HepG2 (cell line): ENCODE data around the gene MBTPS1. TPM values are rescaled to one million over a fixed set of nuclear protein-coding genes. Genes with fewer than 3 reads are reported as not detected.

ENCODE experiments used
- ATAC-seq: fragments of 200-7000 bp; cut with Tn5 transposase; 3 replicates; pipeline ENCODE4 v1.9.1; 2020; ENCODE audit warnings: mild to moderate bottlenecking, moderate library complexity
- BruUV-seq: library from RNA; stranded (reverse); fragments of 400-500 nt; replicated peaks from 2 replicates; lab custom pipeline; 2021; lab: Mats Ljungman, UMichigan
- CTCF ChIA-PET: fragments of 300-600 bp; formaldehyde crosslinking; extraction: SDS; loops from one replicate; lab custom pipeline; 2021; ENCODE audit warnings: low total read pairs, inconsistent platforms, low intra/inter-chr PET ratio; lab: Yijun Ruan, JAX
- POLR2A ChIA-PET: fragments of 350-600 bp; sonication (Branson Sonifier 250); formaldehyde crosslinking; loops from one replicate; lab custom pipeline; 2020; ENCODE audit warnings: antibody characterized with exemption, inconsistent platforms; lab: Yijun Ruan, JAX
- DNase-seq: peaks from one replicate; pipeline ENCODE4 v3.0.0-alpha.2; 2015; ENCODE audit warnings: low spot score
- FAIRE-seq: peaks from 3 replicates; lab custom pipeline; 2011; peaks lifted over from hg19 to GRCh38; lab: Jason Lieb, UNC
- H2AFZ ChIP-seq: one replicate; pipeline ENCODE4 v1.6.1; 2011; ENCODE audit warnings: low read length, inconsistent platforms
- H3K27ac ChIP-seq: fragments of 300-600 bp; 3 replicates; pipeline ENCODE4 v1.8.0; 2011; ENCODE audit warnings: mixed run types, mild to moderate bottlenecking, mixed read lengths, low read length, inconsistent platforms; ENCODE audit not compliant: insufficient read depth; ENCODE audit errors: extremely low read length
- H3K27me3 ChIP-seq, 2 experiments: fragments of 200-600 bp in 1 of 2; 2 replicates in 1 of 2; 3 replicates in 1 of 2; pipeline versions ENCODE4 v1.6.0 to v1.8.0; 2011; ENCODE audit warnings: low read length in 2 of 2, mild to moderate bottlenecking in 2 of 2, moderate library complexity in 2 of 2, inconsistent platforms in 1 of 2; ENCODE audit not compliant: insufficient read depth in 2 of 2, control insufficient read depth in 1 of 2
- H3K36me3 ChIP-seq, 2 experiments: fragments of 200-600 bp in 1 of 2; replicated peaks in 1 of 2; 2 replicates in 1 of 2; 3 replicates in 1 of 2; pipeline versions ENCODE4 v1.5.1 to v1.8.0; 2011; ENCODE audit warnings: low read length in 2 of 2, inconsistent platforms in 1 of 2; ENCODE audit not compliant: insufficient read depth in 2 of 2, control insufficient read depth in 1 of 2
- H3K4me1 ChIP-seq: 2 replicates; pipeline ENCODE4 v1.5.1; 2012; ENCODE audit warnings: low read length, inconsistent platforms; ENCODE audit not compliant: insufficient read depth
- H3K4me2 ChIP-seq: 2 replicates; pipeline ENCODE4 v1.6.0; 2011; ENCODE audit warnings: low read depth, low read length, inconsistent platforms
- H3K4me3 ChIP-seq, 3 experiments: fragments of 200-600 bp in 1 of 3; sonication (generic), shearing (Covaris generic) in 1 of 3; replicated peaks in 1 of 3; 2 replicates each; pipeline ENCODE4 v1.5.1; 2011 to 2016; ENCODE audit warnings: low read length in 3 of 3, inconsistent platforms in 2 of 3, low read depth in 2 of 3, mild to moderate bottlenecking in 2 of 3, control low read depth in 1 of 3, mixed read lengths in 1 of 3; ENCODE audit not compliant: insufficient read depth in 1 of 3
- H3K79me2 ChIP-seq: one replicate; pipeline ENCODE4 v1.6.1; 2011; ENCODE audit warnings: low read length, inconsistent platforms; ENCODE audit not compliant: insufficient read depth
- H3K9ac ChIP-seq: 2 replicates; pipeline ENCODE4 v1.6.0; 2011; ENCODE audit warnings: mild to moderate bottlenecking, low read depth, low read length, inconsistent platforms; ENCODE audit not compliant: insufficient read depth
- H3K9me3 ChIP-seq: 2 replicates; pipeline ENCODE4 v1.5.1; 2012; ENCODE audit warnings: mild to moderate bottlenecking, low read length
- H4K20me1 ChIP-seq: 2 replicates; pipeline ENCODE4 v1.6.0; 2011; ENCODE audit warnings: inconsistent platforms, mild to moderate bottlenecking, low read length, moderate library complexity; ENCODE audit not compliant: insufficient read depth
- RBM22 ChIP-seq: fragments of 200-400 bp; formaldehyde crosslinking; optimal IDR thresholded peaks from 2 replicates; pipeline ENCODE3; 2017; ENCODE audit warnings: mild to moderate bottlenecking, low read length, moderate library complexity
- WGBS: methylation state at CpG from one replicate; pipeline ENCODE4 v1.1.6; 2017; ENCODE audit warnings: low lambda C conversion rate; 5-methylcytosine and 5-hydroxymethylcytosine counted together
- in situ Hi-C: cut with HindIII; loops from 2 replicates; pipeline ENCODE4 v1.10.0; 2017; ENCODE audit warnings: low pct_unique_long_range_greater_than_20kb; ENCODE audit not compliant: extremely low pct_ligation_motif_present
- intact Hi-C: fragments of 100-400 bp; cut with micrococcal nuclease; formaldehyde crosslinking; loops from one replicate; pipeline ENCODE4 v1.10.0; 2022; ENCODE audit not compliant: unreplicated experiment
- polyA plus RNA-seq, 8 experiments: library from polyadenylated mRNA; depleted of rRNA in 3 of 8; stranded (reverse) in 7 of 8; unstranded in 1 of 8; fragments of >200 nt; fragmentation: Illumina TruSeq in 4 of 8; extraction: Trizol in 4 of 8; gene quantifications; 2 replicates each; pipeline versions ENCODE4 v1.2.1 to v1.2.3, GENCODE V29; 2011 to 2016; ENCODE audit warnings: low read depth in 4 of 8, missing spikeins in 1 of 8, mixed read lengths in 1 of 8; ENCODE audit not compliant: insufficient read depth in 1 of 8
- total RNA-seq, 5 experiments: library from RNA; depleted of rRNA; stranded (reverse); fragments of >200 nt; fragmentation: Illumina TruSeq; extraction: Trizol; gene quantifications; 2 replicates each; pipeline ENCODE4 v1.2.3, GENCODE V29; 2016; ENCODE audit warnings: low read depth in 1 of 5
- TF ChIP-seq, protein P1 (sequence below), 2 experiments: sonication (generic) in 1 of 2; formaldehyde crosslinking in 1 of 2; IDR thresholded peaks; 2 replicates each; pipeline versions ENCODE4 v1.6.1 to v1.9.0; 2014 to 2022; ENCODE audit warnings: antibody characterized with exemption in 1 of 2, borderline replicate concordance in 1 of 2, inconsistent platforms in 1 of 2, low read depth in 1 of 2, missing genetic modification reagents in 1 of 2

The MBTPS1 gene
- total and polyA plus RNA-seq, 2 of the 13 experiments (the other 11 are each of a cell fraction or from before 2014, with no cell fraction given), result 56.7 to 91.3 TPM

DNA sequence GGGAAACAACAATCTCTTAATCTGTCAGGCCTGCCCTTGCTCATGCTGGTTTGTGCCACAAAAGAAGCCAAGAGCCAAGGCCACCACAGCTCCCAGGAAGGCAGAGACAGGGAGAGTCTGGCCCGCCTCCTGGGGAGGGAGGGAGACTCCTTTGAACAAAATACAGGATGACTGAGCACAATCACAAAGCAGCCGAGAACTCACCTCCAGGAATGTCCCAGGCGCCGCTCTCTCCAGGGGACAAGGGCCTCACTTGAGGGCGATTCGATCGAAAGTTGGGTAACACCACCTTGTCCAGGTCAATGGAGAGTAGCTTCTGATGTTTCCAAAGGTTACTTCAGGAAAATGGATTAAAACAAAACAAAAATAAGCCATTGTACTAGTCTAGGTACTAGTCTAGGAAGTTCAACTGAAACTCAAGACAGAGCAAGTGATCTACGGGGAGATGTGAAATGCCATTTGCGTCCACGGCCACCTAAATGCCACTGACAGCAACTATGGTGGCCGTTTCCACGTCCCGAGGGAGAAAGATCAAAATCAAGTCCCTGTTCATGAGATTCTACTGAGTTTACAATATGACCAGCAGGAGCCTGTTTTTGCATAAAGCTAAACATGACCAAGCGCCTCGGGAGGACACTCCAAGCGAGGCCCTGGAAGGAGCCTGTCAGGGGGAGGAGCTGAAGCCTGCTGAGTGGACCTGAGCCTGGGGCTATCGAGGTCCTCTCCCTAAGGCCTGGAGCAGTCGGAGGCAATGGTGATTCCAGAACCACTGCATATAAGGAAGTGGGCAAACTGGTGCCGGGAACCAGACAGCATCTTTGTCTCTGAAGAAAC lies 60.7 kb downstream of the MBTPS1 start:
- Histone ChIP-seq H3K9ac (no peak overlapping the region), H3K4me3 (no peak overlapping the region), H4K20me1 (no peaks in the 10 kb centered on the region), H3K4me2 (no peak overlapping the region), H3K79me2 (no peaks in the 10 kb centered on the region), H3K36me3 (peaks cover 46 to 82% of the 10 kb centered on the region in 2 experiments), H3K4me1 (no peaks in the 10 kb centered on the region), H3K27ac (no peak overlapping the region), H3K9me3 (no peaks in the 10 kb centered on the region), H3K27me3 (no peaks in the 10 kb centered on the region), H2AFZ (no peak overlapping the region)
- no TSS peak for BruUV-seq
- 95% methylated on average over 19 of the region's 19 CpGs for WGBS
- CTCF ChIA-PET, result no interaction called here
- in situ Hi-C loops (no loop called here), intact Hi-C loops (no loop called here)
- ATAC-seq (no peak), FAIRE-seq (no peak), DNase-seq (no peak)
- POLR2A ChIA-PET, result no interaction called here
- TF ChIP-seq, protein P1, sequence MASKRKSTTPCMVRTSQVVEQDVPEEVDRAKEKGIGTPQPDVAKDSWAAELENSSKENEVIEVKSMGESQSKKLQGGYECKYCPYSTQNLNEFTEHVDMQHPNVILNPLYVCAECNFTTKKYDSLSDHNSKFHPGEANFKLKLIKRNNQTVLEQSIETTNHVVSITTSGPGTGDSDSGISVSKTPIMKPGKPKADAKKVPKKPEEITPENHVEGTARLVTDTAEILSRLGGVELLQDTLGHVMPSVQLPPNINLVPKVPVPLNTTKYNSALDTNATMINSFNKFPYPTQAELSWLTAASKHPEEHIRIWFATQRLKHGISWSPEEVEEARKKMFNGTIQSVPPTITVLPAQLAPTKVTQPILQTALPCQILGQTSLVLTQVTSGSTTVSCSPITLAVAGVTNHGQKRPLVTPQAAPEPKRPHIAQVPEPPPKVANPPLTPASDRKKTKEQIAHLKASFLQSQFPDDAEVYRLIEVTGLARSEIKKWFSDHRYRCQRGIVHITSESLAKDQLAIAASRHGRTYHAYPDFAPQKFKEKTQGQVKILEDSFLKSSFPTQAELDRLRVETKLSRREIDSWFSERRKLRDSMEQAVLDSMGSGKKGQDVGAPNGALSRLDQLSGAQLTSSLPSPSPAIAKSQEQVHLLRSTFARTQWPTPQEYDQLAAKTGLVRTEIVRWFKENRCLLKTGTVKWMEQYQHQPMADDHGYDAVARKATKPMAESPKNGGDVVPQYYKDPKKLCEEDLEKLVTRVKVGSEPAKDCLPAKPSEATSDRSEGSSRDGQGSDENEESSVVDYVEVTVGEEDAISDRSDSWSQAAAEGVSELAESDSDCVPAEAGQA (IDR thresholded peaks at IDR 0.05; ENCODE audit: low read depth), result no peak
- TF ChIP-seq, protein P1 (CRISPR knock-in tag; IDR thresholded peaks at IDR 0.05; ENCODE audit: borderline replicate concordance), result no peak
- TF ChIP-seq RBM22, result peak; percentile 38
